ENCODE measurements around the gene NRG2.

DNA sequence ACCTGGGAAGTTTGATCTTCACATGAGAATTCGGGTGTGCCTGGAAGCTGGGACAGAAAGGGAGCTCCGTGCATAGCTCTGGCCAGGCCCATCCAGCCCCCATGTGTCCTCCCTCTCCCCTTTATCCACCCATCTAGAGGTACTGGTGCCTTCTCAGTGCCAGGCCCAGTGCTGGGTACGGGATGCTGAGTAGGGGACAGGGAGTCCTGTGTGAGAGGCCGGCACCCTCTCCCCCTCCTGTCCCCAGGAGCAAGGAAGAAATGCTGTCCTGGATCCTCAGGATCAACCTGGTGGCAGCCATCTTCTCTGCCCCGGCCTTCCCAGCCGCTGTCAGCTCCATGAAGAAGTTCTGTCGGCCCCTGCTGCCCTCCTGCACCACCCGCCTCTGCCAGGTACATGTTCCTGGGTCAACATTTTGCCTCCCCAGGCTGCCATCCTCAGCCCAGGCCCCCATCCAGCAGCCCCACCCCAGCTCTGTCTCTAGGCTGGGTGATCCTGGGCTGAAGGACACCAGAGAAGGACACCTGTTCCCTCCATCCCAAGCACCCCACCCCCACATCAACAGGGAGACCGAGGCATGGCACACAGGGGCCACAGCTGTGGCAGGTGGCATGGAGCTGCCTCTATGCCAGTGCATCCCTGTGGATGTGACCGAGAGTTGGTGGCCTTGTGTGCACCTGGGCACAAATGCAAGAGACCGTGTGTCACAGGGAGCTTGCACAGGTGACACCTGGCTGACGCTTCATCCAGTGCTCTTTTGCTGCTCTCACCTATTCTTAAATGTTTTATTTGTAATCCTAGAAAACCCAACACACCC is 204.5 kb downstream of the NRG2 start:
- TF ChIP-seq POLR2A (IDR thresholded peaks at IDR 0.05), result no peak
- TF ChIP-seq, protein P1, sequence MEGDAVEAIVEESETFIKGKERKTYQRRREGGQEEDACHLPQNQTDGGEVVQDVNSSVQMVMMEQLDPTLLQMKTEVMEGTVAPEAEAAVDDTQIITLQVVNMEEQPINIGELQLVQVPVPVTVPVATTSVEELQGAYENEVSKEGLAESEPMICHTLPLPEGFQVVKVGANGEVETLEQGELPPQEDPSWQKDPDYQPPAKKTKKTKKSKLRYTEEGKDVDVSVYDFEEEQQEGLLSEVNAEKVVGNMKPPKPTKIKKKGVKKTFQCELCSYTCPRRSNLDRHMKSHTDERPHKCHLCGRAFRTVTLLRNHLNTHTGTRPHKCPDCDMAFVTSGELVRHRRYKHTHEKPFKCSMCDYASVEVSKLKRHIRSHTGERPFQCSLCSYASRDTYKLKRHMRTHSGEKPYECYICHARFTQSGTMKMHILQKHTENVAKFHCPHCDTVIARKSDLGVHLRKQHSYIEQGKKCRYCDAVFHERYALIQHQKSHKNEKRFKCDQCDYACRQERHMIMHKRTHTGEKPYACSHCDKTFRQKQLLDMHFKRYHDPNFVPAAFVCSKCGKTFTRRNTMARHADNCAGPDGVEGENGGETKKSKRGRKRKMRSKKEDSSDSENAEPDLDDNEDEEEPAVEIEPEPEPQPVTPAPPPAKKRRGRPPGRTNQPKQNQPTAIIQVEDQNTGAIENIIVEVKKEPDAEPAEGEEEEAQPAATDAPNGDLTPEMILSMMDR (IDR thresholded peaks at IDR 0.05 in 8 of 11, conservative IDR thresholded peaks at IDR 0.05 in 3 of 11), result no peak
